GM12872 (cell line): ENCODE measurements around the gene ARHGEF16.

Source experiments
- TF ChIP-seq, protein P1 (sequence below): IDR thresholded peaks from 3 replicates; pipeline ENCODE4 v1.5.1; 2011; ENCODE audit warnings: low read depth, mild to moderate bottlenecking, low read length, moderate library complexity; ENCODE audit not compliant: insufficient read depth

ARHGEF16 gene

DNA sequence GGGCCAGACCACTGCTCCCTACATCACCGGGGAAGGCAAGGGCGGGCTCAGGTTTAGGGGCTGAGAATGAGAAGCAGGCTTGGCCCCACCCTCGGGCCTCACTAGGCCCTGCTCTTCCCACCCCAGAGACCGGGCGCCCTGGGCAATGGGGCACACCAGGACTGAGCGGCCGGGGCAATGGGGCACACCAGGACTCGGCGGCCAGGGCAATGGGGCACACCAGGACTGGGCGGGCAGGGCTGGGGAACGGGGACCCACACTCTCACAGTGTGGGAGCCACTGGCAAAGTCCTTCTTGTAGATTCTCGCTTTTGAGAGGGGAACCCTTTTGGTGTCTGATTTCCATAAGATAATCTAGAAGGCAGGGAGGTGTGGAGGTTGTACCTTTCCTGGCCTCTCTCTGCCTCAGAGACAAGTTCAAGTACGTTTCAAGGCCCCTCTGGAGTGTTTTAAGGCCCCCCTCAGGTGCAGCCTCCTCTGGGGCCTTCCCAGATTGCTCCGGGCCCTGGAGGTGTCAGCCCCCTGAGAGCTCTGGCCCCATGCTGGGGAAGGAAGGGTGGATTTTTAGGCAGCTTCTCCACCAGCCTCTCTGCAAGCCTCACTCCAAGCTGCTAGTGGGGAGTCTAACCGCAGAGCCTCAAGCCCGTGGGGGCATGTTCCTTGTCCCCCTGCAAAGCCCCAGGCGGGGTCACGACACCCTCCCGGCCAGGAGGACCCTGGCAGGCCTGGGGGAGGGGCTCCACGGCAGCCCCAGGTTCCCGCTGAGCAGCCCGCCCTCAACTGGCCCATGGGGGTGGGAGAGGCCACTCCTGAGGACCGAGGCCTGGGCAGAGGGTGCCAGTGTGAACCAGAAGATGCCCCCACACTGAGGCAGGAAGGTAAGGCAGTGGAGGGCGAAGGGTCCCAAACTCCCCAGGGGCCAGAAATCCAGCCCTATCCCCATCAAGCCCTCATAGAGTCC is 66.2 kb downstream of the ARHGEF16 start:
- TF ChIP-seq, protein P1, sequence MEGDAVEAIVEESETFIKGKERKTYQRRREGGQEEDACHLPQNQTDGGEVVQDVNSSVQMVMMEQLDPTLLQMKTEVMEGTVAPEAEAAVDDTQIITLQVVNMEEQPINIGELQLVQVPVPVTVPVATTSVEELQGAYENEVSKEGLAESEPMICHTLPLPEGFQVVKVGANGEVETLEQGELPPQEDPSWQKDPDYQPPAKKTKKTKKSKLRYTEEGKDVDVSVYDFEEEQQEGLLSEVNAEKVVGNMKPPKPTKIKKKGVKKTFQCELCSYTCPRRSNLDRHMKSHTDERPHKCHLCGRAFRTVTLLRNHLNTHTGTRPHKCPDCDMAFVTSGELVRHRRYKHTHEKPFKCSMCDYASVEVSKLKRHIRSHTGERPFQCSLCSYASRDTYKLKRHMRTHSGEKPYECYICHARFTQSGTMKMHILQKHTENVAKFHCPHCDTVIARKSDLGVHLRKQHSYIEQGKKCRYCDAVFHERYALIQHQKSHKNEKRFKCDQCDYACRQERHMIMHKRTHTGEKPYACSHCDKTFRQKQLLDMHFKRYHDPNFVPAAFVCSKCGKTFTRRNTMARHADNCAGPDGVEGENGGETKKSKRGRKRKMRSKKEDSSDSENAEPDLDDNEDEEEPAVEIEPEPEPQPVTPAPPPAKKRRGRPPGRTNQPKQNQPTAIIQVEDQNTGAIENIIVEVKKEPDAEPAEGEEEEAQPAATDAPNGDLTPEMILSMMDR, result no peak

DNA sequence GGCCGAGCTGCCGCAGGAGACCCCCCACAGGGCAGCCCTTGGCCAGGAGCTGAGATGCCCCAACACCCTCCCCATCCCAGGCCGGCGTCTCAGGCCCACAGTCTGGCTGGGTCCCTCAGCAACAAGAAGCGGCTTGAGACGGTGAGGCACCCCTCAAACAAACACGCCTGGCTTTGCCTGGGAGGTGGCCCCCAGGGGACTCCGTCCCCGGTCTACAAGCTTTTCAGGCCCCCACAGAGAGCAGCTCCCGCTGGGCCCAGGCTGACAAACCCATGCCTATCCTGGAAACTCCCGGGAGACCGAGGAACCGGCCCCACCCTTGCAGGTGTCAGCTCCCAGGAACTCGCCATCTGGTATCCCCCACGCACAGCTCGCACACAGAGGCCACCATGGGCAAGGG is 67.0 kb downstream of the ARHGEF16 start:
- TF ChIP-seq, protein P1, result no peak

DNA sequence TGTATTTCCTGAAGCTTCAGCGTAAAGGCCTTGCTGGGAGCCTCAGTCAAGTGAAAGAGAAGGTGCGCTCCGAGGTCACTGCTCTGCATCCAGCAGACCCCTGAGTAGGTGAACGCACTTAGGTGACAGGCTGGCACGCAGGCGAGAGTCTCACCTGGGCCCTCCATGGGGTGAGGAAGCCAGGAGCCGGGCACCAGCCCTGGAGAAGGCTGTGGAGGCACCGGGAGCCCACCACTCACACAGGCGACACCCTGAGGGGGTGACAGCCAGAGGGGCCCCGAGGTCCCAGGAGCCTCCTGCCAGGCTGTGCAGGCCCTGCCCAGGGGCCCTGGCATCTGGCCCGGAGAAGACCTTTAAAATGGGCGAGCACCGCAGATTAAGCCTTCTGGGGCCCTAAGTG is 67.6 kb downstream of the ARHGEF16 start:
- TF ChIP-seq, protein P1, result no peak

GRCh38 chr1:3522564-3523265 is 68.2 kb downstream of the ARHGEF16 start:
- TF ChIP-seq, protein P1, result no peak

DNA sequence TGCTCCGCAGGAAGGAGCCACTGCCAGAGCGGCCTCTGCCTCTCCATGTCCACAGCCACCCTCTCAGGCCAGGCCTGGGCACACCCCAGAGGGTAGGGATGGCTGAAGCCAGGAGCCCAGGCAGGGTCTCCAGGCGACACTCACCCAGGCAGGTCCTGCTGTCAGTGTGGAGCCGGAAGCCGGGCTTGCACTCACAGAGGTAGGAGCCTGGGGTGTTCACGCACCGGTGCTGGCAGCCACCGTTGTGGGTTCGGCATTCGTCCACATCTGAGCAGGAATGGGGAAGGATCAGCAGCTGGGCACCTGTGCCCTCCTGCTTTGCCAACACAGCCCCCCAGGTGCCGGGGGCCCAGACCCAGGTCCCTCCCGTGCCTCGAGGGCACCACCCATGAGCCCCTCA is 69.5 kb downstream of the ARHGEF16 start:
- TF ChIP-seq, protein P1, result no peak

GRCh38 chr1:3524556-3525203 is 70.2 kb downstream of the ARHGEF16 start:
- TF ChIP-seq, protein P1, result no peak
